ENCODE data around the gene APOE. TPM values are rescaled to one million over a fixed set of nuclear protein-coding genes. Genes with fewer than 3 reads are reported as not detected.

Gene APOE
- total RNA-seq, 2 experiments from 2014 or later = 10.5 to 12.9 TPM

GRCh38 chr19:44955505-44956439 is 50.2 kb downstream of the APOE start:
- no peaks in the 10 kb centered on the region for H3K27me3 Mint-ChIP-seq
- peak; percentile 21 for ATAC-seq (ENCODE audit: low read depth)
- H3K4me1 Mint-ChIP-seq = peaks cover 34% of the 10 kb centered on the region
- DNase-seq = no peak
- H3K27ac Mint-ChIP-seq = peak overlapping the region; percentile 85
- H3K36me3 Mint-ChIP-seq = peaks cover 1% of the 10 kb centered on the region
- POLR2A ChIA-PET = interaction anchor here (0.5 kb wide), 1 partner anchor 57 kb away, joined by 3 read pairs; no protein-coding TSS in a partner anchor
- H3K9me3 Mint-ChIP-seq = no peaks in the 10 kb centered on the region
- peak overlapping the region; percentile 94 for H3K4me3 Mint-ChIP-seq

DNA sequence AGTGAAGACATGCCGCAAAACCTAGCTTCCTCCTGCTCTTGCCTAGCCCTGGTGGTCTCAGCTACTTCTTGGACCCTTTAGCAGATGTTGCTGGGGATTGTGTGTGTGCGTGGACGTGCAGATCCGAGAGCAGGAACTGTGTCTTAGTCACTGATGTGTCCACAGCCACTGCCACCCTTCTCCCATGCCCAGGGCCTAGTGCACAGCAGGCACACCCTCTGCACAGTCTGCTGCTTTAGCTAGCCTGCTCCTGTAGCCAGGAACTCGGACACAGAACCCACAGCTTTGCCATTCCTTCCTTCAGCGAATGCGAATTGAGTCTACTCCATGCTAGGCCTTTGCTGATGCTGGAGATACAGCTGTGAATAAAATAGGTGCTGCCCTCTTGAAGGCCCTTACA is 51.9 kb downstream of the APOE start:
- Mint-ChIP-seq H3K4me1 (peaks cover 35% of the 10 kb centered on the region), H3K27me3 (no peaks in the 10 kb centered on the region), H3K4me3 (no peak overlapping the region), H3K9me3 (no peaks in the 10 kb centered on the region), H3K27ac (no peak overlapping the region), H3K36me3 (peaks cover 6% of the 10 kb centered on the region)
- ATAC-seq (ENCODE audit: low read depth) = no peak
- POLR2A ChIA-PET = no interaction called here
- no peak for DNase-seq

DNA sequence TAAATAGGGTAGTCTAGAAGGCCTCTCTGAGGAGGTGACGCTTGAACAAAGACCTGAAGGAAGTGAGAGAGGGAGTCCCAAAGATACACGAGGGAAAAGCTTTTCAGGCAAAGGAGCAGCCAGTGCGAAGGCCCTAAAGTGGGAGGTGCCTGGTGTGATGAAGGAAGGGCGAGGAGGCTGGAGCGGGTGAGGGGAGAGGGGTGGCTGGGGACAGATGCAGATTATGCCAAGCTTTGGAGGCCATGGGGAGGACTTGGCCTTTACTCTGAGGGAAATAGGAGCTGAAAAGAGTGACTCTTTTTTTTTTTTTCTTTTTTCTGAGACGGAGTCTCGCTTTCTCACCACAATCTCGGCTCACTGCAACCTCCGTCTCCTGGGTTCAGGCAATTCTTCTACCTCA is 52.5 kb downstream of the APOE start:
- DNase-seq = no peak
- H3K36me3 Mint-ChIP-seq = peaks cover 8% of the 10 kb centered on the region

More for the DNA sequence above, 52.5 kb downstream of the APOE start:
- POLR2A ChIA-PET = interaction anchor here (0.6 kb wide), 1 partner anchor 20 kb away, joined by 3 read pairs; no protein-coding TSS in a partner anchor
- ATAC-seq (ENCODE audit: low read depth) = no peak
- Mint-ChIP-seq H3K27ac (no peak overlapping the region), H3K9me3 (no peaks in the 10 kb centered on the region), H3K4me1 (peaks cover 35% of the 10 kb centered on the region), H3K27me3 (no peaks in the 10 kb centered on the region), H3K4me3 (peak overlapping the region; percentile 7)

Other genes with a start within 250 kb of the APOE start
- under 1 TPM in 1 of 2 experiments, not detected in 1; 0.40 TPM for gene CEACAM19, start 234.3 kb upstream of the APOE start, total RNA-seq
- not detected for gene CEACAM16, start 206.6 kb upstream of the APOE start, total RNA-seq
- 10 to 100 TPM; 25.0 to 28.8 TPM for gene BCL3, start 157.1 kb upstream of the APOE start, total RNA-seq
- gene CBLC, start 127.9 kb upstream of the APOE start, total RNA-seq = not detected
- not detected for gene BCAM, start 96.7 kb upstream of the APOE start, total RNA-seq
- 1 to 10 TPM; 1.9 to 2.4 TPM for gene NECTIN2, start 59.5 kb upstream of the APOE start, total RNA-seq
- 10 to 100 TPM; 50.3 to 53.5 TPM for gene TOMM40, start 14.5 kb upstream of the APOE start, total RNA-seq
- 10 to 100 TPM; 11.6 to 12.7 TPM for gene APOC1, start 8.8 kb downstream of the APOE start, total RNA-seq
- gene APOC4, start 36.4 kb downstream of the APOE start, total RNA-seq = not detected
- gene APOC2, start 40.3 kb downstream of the APOE start, total RNA-seq = not detected
- 10 to 100 TPM; 63.8 to 65.3 TPM for gene CLPTM1, start 49.6 kb downstream of the APOE start, total RNA-seq
- 10 to 100 TPM; 20.8 to 24.2 TPM for gene RELB, start 95.7 kb downstream of the APOE start, total RNA-seq
- 100 to 1,000 TPM; 128 to 129 TPM for gene CLASRP, start 133.2 kb downstream of the APOE start, total RNA-seq
- 1 to 10 TPM; 4.8 TPM for gene ZNF296, start 170.7 kb downstream of the APOE start, total RNA-seq
- 10 to 100 TPM; 24.8 to 26.2 TPM for gene GEMIN7, start 173.5 kb downstream of the APOE start, total RNA-seq
- gene PPP1R37, start 187.4 kb downstream of the APOE start, total RNA-seq = 10 to 100 TPM; 29.5 to 31.9 TPM

Data from activated naive CD8-positive, alpha-beta T cell treated with anti-CD3 and anti-CD28 coated beads, Interleukin-2, amount 10 ng/mL, durations not matched to agents 7 days and 5 days (primary cell).